HuH-7.5 (cell line): ENCODE data around the gene CDH5.

ENCODE experiments used
- DNase-seq: peaks from one replicate; pipeline ENCODE4 v3.0.0; 2011; ENCODE audit warnings: low spot score

Gene CDH5

DNA sequence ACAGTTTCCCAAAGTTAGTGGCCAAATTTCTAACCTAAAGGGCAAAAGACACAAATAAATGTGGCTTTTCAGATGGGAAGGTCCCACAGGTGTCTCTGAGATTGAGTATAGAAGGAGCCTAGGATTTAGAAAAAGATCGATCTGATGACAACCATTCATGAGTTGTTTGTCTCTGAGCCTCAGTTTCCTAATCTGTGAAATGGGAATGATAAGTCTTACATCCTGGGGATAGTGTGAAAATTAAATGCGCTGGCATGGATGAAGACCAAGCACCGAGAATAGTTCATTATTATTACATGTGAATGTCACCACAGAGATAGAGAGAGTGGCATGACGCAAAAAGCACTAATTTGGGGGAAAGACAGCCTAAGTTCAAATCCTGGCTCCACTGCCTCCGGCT, 7.2 kb downstream of the CDH5 start:
- DNase-seq, result no peak

DNA sequence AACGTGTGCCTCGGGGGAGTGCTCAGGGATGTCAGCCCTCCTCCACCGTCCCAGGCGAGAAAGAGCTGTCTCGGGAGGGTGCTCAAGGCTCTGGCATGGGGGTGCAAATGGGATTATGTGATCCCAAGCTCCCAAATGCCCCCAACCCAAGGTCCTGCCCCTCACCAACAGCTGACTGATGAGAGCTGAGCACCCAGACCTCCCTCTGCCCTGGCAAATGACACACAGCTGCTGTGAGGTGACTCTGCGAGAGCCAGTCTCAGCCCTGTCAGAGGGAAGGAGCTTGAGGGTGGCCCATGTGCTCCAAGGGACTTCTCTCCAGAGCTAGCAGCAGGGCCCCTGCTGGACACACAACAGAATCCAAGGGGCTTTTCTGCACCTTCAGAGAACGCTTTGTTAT, 7.7 kb downstream of the CDH5 start:
- DNase-seq, result no peak

- no peak for DNase-seq
Observed at GRCh38 chr16:66375451-66375850, 9.0 kb downstream of the CDH5 start.

GRCh38 chr16:66376114-66376513, 9.6 kb downstream of the CDH5 start:
- no peak for DNase-seq

DNA sequence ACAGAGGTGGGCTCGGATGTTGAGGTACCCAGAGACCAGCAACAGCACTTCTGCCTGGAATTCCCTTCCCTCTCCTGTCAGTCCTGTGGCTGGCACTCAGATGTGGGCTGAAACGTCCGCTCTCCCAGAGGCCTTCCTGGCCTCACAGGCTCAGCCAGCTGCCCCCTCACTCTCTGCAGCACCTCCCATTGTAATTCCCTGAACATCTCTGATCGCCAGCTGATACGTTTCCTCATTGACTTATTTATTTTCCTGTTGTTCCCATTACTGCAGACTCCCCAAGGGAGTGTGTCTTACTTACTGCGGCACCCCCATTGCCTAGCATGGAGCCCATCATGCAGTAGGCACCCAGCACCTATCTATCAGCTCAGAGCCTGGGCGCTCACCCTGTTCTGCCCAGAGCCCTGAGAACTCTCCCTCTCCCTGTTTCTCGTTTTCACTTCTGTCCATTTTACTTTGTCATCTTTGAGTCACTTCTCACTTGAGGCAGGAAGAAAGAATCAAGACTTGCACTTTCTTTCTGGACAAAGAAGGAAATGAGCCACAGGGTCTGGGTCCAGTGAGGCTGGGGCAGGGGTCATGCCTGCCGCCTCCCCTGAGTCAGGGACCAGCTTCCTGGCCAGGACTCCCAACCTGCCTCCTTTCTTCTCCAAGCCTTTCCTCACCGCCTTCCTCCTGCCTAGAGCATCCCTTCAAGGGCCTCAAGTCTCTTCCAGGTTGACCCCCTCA, 10.2 kb downstream of the CDH5 start:
- no peak for DNase-seq

GRCh38 chr16:66377324-66377723, 10.8 kb downstream of the CDH5 start:
- DNase-seq, result no peak

GRCh38 chr16:66378741-66379570, 12.5 kb downstream of the CDH5 start:
- DNase-seq, result no peak

- DNase-seq, result no peak
Observed at GRCh38 chr16:66379571-66379941, 13.1 kb downstream of the CDH5 start.

GRCh38 chr16:66380421-66380820, 13.9 kb downstream of the CDH5 start:
- DNase-seq, result no peak

DNA sequence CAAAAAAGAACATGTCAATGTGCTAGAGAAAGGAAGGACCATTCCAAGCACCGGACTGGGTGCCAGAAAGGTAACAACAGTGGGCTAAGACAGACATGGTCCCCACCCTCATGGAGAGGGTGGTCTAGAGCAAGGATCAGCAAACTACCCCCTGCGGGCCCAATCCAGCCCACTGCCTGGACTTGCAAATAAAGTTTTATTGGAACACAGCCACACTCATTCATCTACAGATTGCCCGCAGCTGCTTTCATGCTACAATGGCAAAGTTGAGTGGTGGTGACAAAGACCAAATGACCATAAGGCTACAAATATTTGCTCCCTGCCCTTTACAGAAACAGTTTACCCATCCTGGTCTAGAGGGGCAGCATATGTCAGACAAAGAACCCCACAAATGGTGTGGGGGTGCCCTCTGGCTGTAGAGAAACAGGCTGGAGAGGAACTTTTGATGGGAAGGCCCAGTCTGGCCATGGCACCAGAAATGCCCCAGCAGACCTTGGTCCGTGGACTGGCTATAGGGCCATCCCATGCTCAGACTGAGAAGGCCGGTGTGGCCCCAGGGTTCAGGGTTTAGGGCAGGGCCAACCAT, 15.2 kb downstream of the CDH5 start:
- DNase-seq, result no peak

DNA sequence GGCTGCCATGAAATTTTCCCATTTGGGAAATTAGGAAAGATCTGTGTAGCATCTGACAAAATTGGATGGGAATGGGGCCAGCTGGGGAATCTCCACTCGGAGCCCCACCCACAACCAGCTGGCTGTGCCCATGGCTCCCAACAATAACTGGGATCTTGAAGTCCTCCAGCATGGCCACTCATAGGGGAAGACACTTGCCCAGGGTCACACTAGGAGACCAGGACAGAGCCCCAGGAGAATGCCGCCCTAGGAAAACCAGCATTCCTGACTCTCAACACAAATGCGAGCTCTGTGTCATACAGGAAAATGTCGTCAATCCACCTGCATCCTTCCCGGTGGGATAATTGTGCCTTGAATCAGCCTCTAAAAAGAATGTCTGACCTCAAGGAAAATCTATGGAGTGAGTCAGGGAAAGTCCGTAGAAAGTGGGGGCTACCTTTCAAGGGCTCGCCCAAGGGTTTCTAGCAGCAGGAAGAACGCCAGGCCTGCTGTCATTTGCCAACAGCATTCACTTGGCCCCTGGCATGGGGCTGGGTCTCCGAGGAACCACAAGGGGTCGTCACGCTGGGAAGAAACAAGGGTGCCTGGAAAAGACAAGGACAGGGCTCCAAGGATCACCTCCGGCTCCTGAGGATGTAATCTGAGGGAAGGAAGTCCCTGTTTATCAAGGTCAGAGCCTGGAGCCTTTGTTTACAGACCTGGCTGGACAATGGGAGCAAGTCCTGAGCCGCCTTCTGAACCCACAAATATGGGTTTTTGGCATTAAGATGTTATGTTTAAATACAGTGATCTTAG, 15.9 kb downstream of the CDH5 start:
- no peak for DNase-seq

GRCh38 chr16:66382966-66383299, 16.4 kb downstream of the CDH5 start:
- DNase-seq, result no peak

- no peak for DNase-seq
Observed at GRCh38 chr16:66383551-66383950, 17.1 kb downstream of the CDH5 start.

DNA sequence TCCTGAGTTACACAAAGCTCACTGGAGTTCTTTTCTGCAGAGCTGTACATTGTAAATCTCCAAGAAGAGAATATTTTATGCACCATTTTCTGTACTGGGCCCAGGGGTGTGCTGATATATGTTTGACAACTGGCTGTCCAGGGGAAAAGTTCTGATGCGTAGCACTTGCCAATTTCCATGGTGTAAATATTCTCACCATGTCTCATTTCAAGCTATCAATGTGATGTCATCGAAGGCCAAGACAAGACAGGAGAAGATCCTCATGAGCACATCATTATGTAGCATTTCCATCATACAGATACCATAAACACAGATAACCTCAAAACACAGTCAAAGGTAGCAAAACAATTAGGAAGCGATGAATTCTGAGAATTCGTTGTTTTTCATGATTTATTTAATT, 18.9 kb downstream of the CDH5 start:
- DNase-seq, result no peak

DNA sequence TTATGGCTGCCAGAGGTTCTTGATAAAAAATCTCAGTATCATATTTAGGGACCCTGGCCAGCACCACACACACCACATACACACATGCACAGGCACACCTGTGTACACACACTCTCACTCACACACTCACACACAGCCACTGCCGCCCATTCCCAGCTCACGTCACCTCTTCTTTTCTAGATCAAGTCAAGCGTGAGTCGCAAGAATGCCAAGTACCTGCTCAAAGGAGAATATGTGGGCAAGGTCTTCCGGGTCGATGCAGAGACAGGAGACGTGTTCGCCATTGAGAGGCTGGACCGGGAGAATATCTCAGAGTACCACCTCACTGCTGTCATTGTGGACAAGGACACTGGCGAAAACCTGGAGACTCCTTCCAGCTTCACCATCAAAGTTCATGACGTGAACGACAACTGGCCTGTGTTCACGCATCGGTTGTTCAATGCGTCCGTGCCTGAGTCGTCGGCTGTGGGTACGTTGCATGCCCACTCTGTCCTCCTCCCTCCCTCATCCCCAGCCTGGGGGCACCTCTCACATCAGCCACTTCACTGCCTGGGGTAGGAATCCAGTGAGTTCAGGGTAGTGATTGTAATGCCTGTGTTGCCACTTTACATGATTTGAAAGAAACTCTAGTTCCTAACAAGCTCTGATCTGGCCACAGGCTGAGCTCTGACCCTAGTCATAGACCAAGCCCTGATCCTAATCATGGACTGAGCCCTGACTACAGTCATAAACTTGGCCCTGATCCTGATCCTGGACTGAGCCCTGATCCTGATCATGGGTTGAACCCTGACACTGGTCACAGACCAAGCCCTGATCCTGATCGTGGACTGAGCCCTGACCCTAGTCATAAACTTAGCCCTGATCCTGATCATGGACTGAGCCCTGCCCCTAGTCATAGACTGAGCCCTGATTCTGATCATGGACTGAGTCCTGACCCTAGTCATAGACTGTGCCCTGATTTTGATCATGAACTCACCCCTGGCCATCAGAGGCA, 20.4 kb downstream of the CDH5 start:
- DNase-seq, result no peak

- DNase-seq, result no peak
Observed at GRCh38 chr16:66387817-66388332, 21.4 kb downstream of the CDH5 start.

GRCh38 chr16:66388350-66389139, 22.1 kb downstream of the CDH5 start:
- DNase-seq, result no peak

GRCh38 chr16:66389256-66390176, 23.0 kb downstream of the CDH5 start:
- no peak for DNase-seq
